ENCODE data around the gene VAV3.

- TF ChIP-seq CTCF (IDR thresholded peaks at IDR 0.05; ENCODE audit: insufficient read depth, low read depth, low read length) (no peak), EZH2 (IDR thresholded peaks at IDR 0.05; ENCODE audit: insufficient read depth, low read length) (no peak)
Observed at GRCh38 chr1:107682467-107682866, 282.5 kb downstream of the VAV3 start.

Data from astrocyte (in vitro differentiated cells and primary cell).